Activated CD8-positive, alpha-beta memory T cell treated with anti-CD3 and anti-CD28 coated beads for 4 hours (primary cell): ENCODE results near the gene KIF26B.
"Not testable (repeated sequence)": the region's sequence is repeated elsewhere in the genome, so short reads cannot be mapped to it uniquely, and the experiment has no call there.

Source experiments
- DNase-seq, 2 donors: peaks; one replicate each; pipeline ENCODE4 v3.0.0-alpha.2; 2020; ENCODE audit warnings: low read depth in 2 of 2

Gene KIF26B

GRCh38 chr1:245154429-245155271 lies at the start of gene KIF26B:
TSS of gene KIF26B (plus strand) at chr1:245154985. CDS start at chr1:245155425, 440 bp downstream.
- no peak for DNase-seq

DNA sequence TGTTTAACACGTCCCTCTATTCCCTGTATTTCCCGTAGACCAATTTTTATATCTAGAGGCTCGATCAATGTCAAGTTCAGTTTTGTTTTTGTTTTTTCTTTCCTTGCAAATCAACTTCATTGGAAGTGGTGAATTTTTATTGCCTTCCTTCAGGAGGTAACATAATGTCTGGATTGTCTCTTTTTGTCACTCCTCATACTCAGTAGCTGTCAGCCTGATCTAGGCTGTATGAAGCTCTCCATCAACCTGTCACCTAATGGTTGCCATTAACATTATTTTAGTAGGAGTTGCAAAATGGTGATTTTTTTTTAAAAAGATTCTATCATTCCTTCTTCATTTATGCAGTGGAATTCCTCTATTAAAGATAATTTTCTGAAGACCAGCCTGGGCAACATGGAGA lies 49.7 kb upstream of the KIF26B start:
- no peak for DNase-seq

GRCh38 chr1:245105815-245106410 lies 48.9 kb upstream of the KIF26B start:
- DNase-seq: no peak

DNA sequence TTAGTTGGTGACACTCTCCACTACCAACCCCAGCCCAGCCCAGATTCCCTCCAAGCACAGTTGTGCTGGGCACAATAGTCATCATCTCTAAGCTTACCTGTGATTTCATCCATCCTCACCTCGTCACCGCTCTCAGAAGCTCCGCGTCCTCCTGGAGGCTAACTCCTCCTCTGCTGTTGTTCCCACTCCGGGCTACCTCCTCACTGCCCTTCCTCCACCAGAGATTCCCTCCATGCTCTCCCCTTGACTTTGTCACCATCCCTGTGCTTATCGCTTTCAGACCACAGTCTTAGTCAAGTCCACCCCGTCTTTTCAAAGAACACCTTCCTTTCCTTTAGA lies 47.0 kb upstream of the KIF26B start:
- DNase-seq: no peak

DNA sequence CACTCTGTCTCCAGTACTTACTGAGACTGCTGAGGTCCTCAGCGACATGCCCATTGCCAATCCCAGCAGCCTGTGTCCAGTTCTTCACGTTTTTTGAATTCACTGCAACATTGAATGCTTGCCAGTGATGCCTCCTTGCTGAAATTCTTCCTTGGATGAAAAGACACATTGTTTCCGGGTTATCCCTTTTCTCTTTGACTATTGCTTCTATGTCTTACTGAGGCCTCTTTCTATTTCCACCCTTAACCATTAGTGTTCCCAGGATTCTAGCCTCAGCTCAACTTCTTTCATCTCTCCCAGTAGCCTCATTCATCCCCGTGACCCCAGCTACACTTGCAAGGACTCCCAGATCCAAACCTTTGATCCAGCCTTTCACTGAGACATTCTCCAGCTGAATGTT lies 46.5 kb upstream of the KIF26B start:
- no peak for DNase-seq

DNA sequence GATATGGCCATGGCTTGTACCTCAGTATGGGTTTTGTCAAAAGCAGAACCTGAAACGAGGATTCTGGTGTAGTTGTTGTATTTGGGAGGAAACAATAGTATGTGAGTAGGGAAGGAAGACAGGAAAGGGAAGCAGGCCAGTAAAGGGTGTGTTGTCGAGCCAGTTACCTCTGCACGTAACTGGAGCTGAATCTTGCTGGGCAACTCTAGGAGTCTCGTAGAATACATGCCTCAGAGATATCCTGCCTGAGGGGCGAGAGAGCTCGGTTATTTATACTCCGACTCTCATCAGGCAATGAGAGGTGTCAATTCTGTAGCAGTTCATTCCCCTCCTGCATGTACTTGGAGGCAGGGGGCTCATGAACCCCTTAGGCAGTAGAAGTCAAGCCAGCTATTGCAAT lies 45.9 kb upstream of the KIF26B start:
- DNase-seq: no peak

DNA sequence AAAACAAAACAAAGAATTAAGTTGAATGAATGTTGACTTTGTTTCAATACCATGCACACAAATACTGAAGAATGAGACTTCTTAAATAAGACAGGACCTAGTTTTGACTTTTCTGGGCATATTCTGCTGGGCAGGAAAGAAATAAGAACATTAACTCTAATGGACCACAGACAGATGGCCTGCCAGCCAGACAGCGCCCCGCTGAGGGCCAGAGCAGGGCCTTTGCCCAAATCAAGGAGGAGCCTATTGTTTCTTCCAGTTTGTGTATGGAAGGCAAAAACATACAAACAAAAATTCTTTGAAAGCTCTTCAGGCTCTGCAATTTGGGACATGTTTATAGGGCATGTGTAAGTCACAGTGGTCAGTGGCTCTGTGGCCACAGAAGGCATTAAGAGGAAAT lies 44.4 kb upstream of the KIF26B start:
- DNase-seq: no peak

DNA sequence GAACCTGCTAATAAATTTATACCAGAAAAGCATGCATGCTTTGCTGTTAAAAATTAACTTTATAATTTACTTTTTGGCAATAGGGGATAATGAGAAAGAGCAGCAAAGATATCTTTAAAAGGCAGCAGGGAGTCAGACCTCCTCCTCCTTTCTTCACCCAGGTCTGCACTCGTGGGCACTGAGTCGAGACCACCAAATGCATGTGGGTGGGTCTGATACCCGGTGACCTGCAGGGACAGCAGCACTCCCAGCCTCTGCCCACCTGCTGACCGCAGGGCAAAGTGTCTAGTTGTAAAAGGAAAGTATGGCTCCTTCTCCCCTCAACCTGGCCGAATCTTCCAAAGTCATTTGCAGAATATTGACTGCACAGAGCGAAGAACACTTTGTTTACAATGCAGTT lies 43.7 kb upstream of the KIF26B start:
- DNase-seq: no peak

DNA sequence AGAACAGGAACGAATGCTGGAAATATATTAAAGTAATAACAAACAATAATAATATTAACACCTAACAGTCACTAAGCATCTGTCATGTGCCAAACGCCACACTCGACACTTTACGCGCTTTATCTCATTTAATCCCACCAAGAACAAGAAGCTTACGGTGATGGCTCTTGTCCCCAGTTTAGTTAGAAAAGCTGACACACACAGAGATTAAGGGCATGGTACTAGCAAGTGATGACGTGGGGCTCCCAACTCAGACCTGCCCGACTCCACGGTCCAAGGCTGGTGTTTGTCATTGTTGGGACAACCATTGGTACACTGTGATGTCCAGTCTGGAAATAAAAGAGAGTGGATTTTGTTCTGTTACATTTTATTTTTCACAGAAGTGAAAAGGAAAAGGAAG lies 41.1 kb upstream of the KIF26B start:
- no peak for DNase-seq

- no peak for DNase-seq
Observed at GRCh38 chr1:245116131-245116530, 38.7 kb upstream of the KIF26B start.

DNA sequence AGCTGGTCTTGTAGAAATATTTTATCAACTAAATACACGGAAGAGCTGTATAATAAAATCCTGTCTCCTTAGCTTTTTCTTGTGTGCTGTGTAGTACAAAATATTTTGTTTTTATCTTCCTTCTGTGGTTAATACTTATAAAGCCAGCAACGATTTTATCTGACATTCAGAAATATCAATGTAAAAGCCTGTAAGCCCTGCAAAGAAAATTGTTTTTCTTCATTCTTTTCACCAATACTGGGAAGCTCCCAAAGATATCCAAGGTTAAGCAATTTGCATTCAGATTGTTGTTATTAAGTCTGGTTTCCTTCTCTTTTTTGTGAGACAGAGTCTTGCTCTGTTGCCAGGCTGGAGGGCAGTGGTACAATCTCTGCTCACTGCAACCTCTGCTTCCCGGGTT lies 38.0 kb upstream of the KIF26B start:
- DNase-seq: no peak

- no peak for DNase-seq
Observed at GRCh38 chr1:245118066-245118465, 36.7 kb upstream of the KIF26B start.

DNA sequence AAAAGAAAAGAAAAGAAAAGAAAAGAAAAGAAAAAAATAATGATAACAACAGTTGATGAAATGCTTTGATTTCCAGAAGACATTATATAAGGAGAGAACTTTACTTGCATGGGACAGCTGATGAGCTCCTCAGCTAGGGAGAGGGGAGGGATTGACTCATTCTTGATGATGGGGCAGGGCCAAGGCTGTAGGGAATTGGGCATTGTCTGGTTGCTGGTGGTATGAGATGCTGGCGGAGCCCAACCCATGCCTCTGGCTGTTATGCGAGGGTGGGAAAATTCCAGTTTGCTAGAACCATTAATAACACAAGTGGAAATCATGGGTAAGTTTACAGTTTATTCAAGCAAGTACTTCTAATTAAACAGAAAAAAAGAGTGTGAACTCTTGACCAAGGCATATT lies 36.0 kb upstream of the KIF26B start:
- no peak for DNase-seq

DNA sequence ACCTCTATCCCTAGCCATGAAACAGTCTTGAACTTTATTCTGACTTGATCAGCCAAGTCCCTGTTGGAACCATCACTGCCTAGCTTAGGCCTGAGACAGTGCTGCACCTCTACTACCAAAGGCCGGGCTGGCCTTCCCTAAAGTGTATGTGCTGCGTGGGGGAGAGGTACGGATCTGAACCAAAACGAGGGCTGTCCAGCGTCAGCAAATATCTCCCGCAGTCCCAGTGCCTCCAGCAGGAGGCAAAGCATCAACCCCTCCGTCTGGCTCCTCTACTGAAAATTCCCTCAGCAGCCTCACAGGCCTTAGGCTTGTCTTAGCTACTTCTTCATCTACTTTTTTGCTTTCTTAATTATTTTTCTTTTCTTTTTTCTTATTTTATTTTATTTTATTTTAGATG lies 33.3 kb upstream of the KIF26B start:
- no peak for DNase-seq

DNA sequence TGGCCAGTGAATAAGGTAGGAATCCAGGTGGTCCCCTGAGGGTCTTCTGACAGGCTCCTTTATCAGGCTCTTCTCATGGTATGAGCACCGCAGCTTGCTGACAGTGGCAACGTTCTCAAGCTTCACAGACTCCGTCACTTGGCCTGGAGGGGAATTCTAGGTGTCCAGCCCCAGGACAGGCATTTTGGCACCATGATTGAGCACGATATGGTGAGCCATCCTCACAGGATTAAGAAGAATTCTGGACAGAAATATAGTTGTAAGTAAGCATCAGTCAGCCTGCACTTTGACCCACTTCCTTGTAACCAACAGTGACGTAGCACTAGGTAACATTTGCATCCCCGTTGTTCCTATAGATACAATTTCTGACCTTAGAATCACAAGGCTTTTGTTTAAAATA lies 30.5 kb upstream of the KIF26B start:
- DNase-seq: no peak

- DNase-seq: no peak
Observed at GRCh38 chr1:245124644-245125043, 30.1 kb upstream of the KIF26B start.

DNA sequence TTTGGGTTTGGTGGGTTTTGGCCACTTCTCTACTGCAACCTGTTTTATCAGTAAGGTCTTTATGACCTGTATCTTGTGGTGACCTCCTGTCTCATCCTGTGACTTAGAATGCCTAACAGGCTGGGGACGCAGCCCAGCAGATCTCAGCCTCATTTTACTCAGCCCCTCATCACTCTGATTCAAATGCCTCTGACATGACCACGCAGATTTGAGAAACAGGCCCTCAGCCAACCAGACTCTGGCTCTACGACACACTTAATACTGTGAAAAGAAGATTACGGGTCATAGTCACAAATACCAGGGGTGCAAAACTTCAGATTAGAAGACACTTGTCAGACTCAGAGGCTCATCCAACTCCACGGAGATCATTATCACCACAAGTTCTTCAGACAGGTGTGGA lies 28.3 kb upstream of the KIF26B start:
- DNase-seq: no peak

DNA sequence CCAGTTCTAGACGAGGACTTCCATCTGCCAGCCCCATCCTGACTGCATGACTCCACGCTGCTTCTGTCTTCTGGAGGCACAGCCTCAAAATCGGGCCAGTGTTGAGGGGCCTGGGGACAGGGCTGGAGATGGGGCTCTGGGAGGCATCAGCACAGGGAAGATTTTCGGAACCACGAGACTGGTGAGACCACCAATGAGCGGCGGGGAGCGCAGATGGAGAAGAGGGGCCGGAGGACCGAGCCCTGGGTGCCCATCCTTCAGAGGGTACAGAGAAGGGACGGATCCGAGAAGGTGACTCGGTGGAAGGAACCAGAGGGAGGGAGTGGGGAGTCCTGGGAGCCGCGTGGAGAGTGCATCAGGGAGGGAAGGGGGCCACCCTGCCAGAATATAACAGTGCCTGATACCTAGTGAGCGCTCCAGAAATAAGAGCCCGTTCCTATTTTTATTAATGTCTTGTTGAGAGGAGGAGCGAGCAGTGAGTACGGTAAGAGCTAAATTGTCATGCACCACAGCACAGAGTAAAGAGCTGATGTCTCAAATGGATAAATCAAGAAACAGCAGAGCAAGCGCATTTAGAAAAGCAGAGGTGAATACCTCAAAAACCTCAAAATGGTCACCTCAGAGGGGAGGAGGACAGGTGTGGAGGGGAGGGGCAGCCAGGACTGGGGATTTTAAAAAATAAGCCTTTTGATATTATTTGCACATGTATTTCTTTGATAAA lies 26.2 kb upstream of the KIF26B start:
- no peak for DNase-seq

- no peak for DNase-seq
Observed at GRCh38 chr1:245129319-245130240, 25.2 kb upstream of the KIF26B start.

DNA sequence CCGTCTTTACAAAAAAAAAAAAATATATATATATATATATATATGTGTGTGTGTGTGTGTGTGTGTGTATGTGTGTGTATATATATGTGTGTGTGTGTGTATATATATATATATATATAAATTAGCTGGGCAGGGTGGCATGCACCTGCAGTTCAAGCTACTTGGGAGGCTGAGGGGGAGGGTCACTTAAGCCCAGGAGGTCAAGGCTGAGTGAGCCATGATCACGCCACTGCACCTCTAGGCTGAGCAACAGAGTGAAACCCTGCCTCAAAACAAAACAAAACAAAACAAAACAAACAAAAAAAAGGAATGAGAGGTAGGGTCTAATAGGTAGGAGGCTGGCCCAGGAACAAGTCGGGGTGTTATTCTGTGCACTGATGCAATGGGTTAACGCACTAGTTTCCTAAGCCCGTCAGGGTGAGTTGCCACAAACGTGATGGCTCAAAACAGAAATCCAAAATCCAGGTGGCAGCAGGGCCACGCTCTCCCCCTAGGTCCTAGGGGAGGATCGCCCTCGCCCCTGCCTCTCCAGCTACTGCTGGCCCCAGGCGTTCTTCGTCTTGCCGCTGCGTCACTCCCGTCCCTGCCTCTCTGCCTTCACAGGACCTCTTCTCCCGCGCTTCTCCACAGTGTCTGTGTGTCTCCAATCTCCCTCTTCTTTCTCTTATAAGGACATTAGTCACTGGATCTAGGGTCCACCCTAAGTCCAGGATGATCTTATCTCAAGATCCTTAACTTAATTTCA lies 24.3 kb upstream of the KIF26B start:
- DNase-seq: not testable (repeated sequence)

- no peak for DNase-seq
Observed at GRCh38 chr1:245131026-245131393, 23.8 kb upstream of the KIF26B start.
